Superior temporal gyrus (tissue), 1 donor: Measurements from ENCODE around the gene CALR3.
"Not testable (repeated sequence)": the region's sequence is repeated elsewhere in the genome, so short reads cannot be mapped to it uniquely, and the experiment has no call there.

Experiments used
- DNase-seq: peaks from one replicate; pipeline ENCODE4 v3.0.0-alpha.2; 2016; ENCODE audit errors: extremely low spot score

Gene CALR3

GRCh38 chr19:16524991-16525734, 29.2 kb upstream of the CALR3 start:
- DNase-seq: no peak

- DNase-seq: no peak
Observed at GRCh38 chr19:16522559-16523377, 26.8 kb upstream of the CALR3 start.

- DNase-seq: no peak
Observed at GRCh38 chr19:16521715-16522289, 25.8 kb upstream of the CALR3 start.

GRCh38 chr19:16520986-16521624, 25.1 kb upstream of the CALR3 start:
- DNase-seq: no peak

GRCh38 chr19:16520074-16520973, 24.4 kb upstream of the CALR3 start:
- no peak for DNase-seq

GRCh38 chr19:16519230-16519687, 23.3 kb upstream of the CALR3 start:
- DNase-seq: no peak

GRCh38 chr19:16518483-16519229, 22.7 kb upstream of the CALR3 start:
- no peak for DNase-seq

- no peak for DNase-seq
Observed at GRCh38 chr19:16518061-16518460, 22.1 kb upstream of the CALR3 start.

GRCh38 chr19:16516923-16517610, 21.1 kb upstream of the CALR3 start:
- no peak for DNase-seq

GRCh38 chr19:16516381-16516780, 20.4 kb upstream of the CALR3 start:
- DNase-seq: no peak

- no peak for DNase-seq
Observed at GRCh38 chr19:16514383-16515019, 18.5 kb upstream of the CALR3 start.

GRCh38 chr19:16512611-16513010, 16.6 kb upstream of the CALR3 start:
- DNase-seq: not testable (repeated sequence)

- peak; percentile 68 for DNase-seq
Observed at GRCh38 chr19:16509141-16510061, 13.4 kb upstream of the CALR3 start.

- no peak for DNase-seq
Observed at GRCh38 chr19:16508546-16508945, 12.6 kb upstream of the CALR3 start.

- DNase-seq: no peak
Observed at GRCh38 chr19:16506961-16507360, 11.0 kb upstream of the CALR3 start.

- not testable (repeated sequence) for DNase-seq
Observed at GRCh38 chr19:16506161-16506560, 10.2 kb upstream of the CALR3 start.

GRCh38 chr19:16504271-16504670, 8.3 kb upstream of the CALR3 start:
- no peak for DNase-seq

GRCh38 chr19:16497837-16498236, 1.9 kb upstream of the CALR3 start:
- DNase-seq: no peak
